ENCODE results near the gene RPP40. TPM values are rescaled to one million over a fixed set of nuclear protein-coding genes. Genes with fewer than 3 reads are reported as not detected.
A peak's percentile ranks its signal among the peaks of the same experiment; 100 is the strongest.
"Not testable (repeated sequence)": the region's sequence is repeated elsewhere in the genome, so short reads cannot be mapped to it uniquely, and the experiment has no call there.

Gene RPP40, protein sequence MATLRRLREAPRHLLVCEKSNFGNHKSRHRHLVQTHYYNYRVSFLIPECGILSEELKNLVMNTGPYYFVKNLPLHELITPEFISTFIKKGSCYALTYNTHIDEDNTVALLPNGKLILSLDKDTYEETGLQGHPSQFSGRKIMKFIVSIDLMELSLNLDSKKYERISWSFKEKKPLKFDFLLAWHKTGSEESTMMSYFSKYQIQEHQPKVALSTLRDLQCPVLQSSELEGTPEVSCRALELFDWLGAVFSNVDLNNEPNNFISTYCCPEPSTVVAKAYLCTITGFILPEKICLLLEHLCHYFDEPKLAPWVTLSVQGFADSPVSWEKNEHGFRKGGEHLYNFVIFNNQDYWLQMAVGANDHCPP
- 3.6 TPM for total RNA-seq
- long read RNA-seq, partial matches to known transcripts, result 1 of 2 reads
- long read RNA-seq, other reads (novel, unspliced or antisense), result 0 of 2 reads

DNA sequence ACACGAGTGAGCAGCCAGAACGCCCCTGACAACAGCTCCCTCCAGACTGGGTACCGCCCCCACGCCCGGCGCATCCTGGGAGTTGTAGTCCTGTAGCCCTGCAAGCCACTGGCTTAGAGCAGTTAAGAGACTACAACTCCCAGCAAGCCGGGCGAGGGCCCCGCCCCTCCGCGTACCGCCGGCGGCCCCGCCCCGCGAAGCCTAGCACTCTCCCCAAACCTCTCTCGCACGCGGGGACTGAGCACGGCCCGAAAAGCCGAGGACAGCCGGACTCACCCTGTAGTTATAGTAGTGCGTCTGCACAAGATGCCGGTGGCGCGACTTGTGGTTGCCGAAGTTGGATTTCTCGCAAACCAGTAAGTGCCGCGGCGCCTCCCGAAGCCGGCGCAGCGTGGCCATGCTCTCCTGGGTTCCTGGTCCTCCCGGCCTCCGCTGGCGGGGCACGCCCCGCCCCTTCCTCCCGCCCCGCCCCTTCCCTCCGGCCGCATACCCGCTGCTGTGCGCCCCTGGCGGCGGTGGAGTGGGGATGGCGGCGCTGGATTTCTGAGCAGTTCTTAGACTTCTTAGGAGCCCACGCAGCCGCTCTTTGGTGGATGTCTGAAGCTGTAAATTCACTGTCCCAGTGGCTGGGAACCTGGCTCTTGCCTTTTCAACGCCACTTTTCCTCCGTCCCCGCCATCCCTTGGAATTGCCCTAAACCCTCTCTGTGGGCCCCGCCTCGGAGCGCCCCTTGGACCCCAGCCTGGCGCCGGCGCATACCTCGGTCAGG lies at the start of gene RPP40:
Gene RPP40, minus strand, starts transcription at position 434 of the 769 bp plus-strand sequence. Its CDS starts 35 bp downstream, at position 399.
- intact Hi-C loops (cut with DNase I), result no loop called here
- DNase-seq (ENCODE audit: low spot score), result peak; percentile 98

- intact Hi-C loops (cut with DNase I), result no loop called here
- no peak for DNase-seq (ENCODE audit: low spot score)
Observed at GRCh38 chr6:5053038-5053437, 49.2 kb upstream of the RPP40 start.

GRCh38 chr6:5051394-5051793 lies 47.6 kb upstream of the RPP40 start:
- intact Hi-C loops (cut with DNase I), result no loop called here
- no peak for DNase-seq (ENCODE audit: low spot score)

DNA sequence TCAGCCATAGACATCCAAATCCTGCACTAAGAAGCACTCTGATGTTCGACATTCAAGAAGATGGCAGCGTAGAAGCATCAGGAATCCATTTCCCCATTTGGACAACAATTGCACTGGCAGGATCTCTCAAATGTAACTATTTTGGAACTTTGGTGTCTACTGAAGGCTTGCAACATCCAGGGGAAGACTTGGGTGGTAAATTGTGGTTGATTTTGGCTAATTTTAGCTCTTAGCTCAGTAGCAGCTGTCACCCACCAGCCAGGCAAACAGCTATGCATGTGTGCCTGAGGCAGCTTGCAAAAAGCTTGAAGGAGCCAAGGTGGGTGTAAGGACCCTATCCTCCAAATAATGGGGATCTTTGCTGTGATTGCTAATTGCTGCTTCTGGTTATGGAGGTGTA lies 46.2 kb upstream of the RPP40 start:
- intact Hi-C loops (cut with DNase I), result no loop called here

DNA sequence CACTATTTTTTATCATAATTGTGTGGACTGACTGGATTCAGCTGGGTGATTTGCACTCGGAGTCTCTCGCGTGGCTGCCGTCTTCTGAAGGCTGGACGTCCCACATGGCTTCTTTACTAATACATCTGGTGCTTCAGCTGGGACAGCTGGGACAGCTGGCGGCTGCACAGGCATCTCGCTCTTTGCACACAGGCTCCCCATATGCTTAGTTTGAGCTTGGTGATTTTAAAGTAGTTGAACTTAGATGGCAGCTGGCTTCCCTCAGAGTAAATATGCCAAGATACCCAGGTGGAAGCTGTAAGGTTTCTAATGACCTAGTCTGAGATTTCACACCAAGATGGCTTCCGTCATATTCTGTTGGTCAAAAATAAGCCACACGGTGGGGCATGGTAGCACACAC lies 42.6 kb upstream of the RPP40 start:
- intact Hi-C loops (cut with DNase I), result no loop called here
- DNase-seq (ENCODE audit: low spot score), result no peak

More for the DNA sequence above, 46.2 kb upstream of the RPP40 start:
- no peak for DNase-seq (ENCODE audit: low spot score)

GRCh38 chr6:5045416-5045815 lies 41.6 kb upstream of the RPP40 start:
- DNase-seq (ENCODE audit: low spot score), result no peak
- intact Hi-C loops (cut with DNase I), result no loop called here

GRCh38 chr6:5044866-5045265 lies 41.0 kb upstream of the RPP40 start:
- no peak for DNase-seq (ENCODE audit: low spot score)
- intact Hi-C loops (cut with DNase I), result no loop called here

GRCh38 chr6:5042436-5042835 lies 38.6 kb upstream of the RPP40 start:
- intact Hi-C loops (cut with DNase I), result no loop called here
- DNase-seq (ENCODE audit: low spot score), result no peak

GRCh38 chr6:5041955-5042354 lies 38.1 kb upstream of the RPP40 start:
- intact Hi-C loops (cut with DNase I), result no loop called here
- DNase-seq (ENCODE audit: low spot score), result no peak

DNA sequence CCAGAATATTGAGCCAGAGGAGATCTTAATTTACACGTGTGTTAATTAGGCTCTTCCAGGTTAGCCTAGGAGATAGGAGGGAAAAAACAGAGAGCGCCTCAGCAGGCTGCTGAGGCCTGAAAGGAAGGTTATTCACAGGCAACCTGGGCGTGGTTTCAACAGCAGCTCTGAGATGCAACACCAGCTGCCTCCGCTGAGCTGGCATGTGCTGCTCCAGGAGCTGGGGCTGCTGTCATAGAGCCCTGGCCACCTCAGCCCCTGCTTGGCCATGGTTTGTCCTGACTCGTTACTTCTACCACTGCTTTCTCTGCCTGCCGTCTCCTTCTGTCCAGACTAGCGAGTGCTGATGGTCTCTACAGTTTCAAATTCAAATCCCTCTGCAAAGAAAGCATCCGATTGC lies 32.4 kb upstream of the RPP40 start:
- no peak for DNase-seq (ENCODE audit: low spot score)
- intact Hi-C loops (cut with DNase I), result no loop called here

DNA sequence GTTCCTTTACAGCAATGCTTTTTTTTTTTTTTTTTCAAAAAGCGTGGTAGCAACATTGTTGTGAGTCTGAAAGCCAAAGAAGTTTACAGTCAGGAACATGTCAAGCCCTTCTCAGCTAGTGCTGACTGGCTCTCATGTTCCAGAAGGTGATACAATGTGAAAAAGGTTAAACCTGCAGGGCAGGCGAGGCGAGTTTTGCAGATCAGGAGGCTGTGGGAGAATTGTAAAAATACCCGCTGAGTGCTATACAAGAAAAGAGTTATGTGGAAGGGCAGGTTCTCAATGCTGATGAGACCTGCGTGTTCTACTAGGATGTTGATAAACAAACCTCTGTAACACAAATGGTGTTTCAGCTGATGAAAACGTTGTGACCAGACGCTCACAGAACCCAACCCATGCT lies 30.9 kb upstream of the RPP40 start:
- intact Hi-C loops (cut with DNase I), result no loop called here
- DNase-seq (ENCODE audit: low spot score), result no peak

GRCh38 chr6:5034328-5034727 lies 30.5 kb upstream of the RPP40 start:
- intact Hi-C loops (cut with DNase I), result no loop called here
- no peak for DNase-seq (ENCODE audit: low spot score)

DNA sequence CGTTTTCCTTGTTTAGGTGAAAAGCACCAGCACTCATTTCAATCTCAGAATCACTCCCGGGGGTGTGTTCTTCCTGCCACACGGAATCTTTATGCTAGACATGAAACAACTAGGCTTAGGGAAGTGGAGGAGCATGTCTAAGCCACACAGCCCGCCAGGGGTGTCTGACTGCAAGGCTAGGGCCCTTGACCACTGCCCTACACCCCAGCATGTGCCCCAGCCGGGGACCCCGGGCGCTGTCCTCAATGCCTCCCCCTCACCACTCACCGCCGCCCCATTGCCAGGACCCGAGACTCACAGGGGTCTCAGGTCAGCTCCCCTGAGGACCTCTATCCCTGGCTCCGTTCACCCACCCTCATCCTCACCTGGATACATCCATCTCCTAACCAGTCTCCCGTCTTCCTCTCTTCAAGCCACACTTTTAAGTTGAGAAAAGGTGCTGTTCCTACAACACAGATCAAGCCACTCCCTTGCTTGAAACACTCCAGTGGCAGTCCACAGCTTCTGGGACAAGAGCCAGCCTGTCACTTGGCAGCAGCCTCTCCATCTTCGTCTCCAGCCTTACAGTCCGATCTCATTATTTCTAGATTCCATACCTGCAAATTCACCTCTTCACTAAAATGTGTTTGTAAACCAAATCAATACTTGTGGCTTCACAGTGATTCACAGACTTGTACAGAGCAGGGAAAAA lies 29.5 kb upstream of the RPP40 start:
- DNase-seq (ENCODE audit: low spot score); intact Hi-C loops (cut with DNase I): not testable (repeated sequence)

- DNase-seq (ENCODE audit: low spot score); intact Hi-C loops (cut with DNase I): not testable (repeated sequence)
Observed at GRCh38 chr6:5032706-5033105, 28.9 kb upstream of the RPP40 start.

DNA sequence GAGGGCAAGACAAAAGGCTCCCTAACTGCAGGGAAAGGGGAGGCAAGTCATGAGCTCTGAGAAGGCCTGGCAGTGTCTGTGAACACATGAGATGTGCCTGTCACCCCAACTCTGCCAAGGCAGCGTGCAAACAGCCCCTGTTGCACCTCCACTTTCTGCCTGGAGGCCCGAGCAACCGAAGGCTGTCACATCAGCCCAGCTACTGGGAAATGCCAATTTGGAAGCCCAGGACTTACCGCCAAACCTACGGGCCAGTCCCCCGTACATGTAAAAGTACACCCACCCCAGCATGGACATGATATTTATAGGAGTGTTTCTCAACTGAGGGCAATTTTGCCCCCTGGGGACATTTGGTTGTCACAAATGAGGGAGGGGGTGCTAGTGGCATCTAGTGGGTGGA lies 27.3 kb upstream of the RPP40 start:
- intact Hi-C loops (cut with DNase I), result no loop called here

GRCh38 chr6:5030596-5031136 lies 26.8 kb upstream of the RPP40 start:
- DNase-seq (ENCODE audit: low spot score), result no peak
- intact Hi-C loops (cut with DNase I), result no loop called here

More for the DNA sequence above, 27.3 kb upstream of the RPP40 start:
- DNase-seq (ENCODE audit: low spot score), result no peak

DNA sequence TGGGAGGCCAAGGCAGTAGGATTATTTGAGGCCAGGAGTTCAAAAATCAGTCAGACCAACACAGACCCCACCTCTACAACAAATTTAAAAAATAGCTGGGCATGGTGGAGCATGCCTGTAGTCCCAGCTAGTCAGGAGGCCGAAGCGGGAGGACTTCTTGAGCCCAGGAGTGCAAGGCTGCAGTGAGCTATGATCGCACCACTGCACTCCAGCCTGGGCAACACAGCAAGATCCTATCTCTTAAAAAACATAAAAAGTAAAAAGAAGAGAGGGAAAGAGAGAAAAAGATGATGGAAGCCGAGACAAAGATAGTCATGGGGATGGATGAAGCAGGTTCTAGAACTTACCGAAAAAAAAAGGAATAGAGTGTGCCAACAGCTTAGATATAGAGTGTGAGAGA lies 25.8 kb upstream of the RPP40 start:
- intact Hi-C loops (cut with DNase I), result no loop called here
- no peak for DNase-seq (ENCODE audit: low spot score)

- no peak for DNase-seq (ENCODE audit: low spot score)
- intact Hi-C loops (cut with DNase I), result no loop called here
Observed at GRCh38 chr6:5028921-5029320, 25.1 kb upstream of the RPP40 start.

DNA sequence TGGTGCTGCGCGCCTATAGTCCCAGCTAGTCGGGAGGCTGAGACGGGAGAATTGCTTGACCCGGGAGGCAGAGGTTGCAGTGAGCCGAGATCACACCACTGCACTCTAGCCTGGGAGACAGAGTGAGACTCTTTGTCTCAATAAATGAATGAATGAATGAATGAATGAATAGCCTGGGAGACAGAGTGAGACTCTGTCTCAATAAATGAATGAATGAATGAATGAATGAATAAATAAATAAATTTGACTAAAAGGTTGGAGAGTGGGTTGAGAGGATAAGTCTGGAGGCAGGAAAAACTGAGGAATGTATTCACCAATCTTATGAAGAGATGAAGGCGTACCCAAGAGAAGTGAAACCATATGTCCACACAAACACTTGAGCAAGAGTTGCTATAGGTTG lies 24.5 kb upstream of the RPP40 start:
- no peak for DNase-seq (ENCODE audit: low spot score)
- intact Hi-C loops (cut with DNase I), result no loop called here

Measured in cardiac septum (tissue), 1 donor.